GM23338 (cell line): ENCODE results near the gene LRRC73. TPM values are rescaled to one million over a fixed set of nuclear protein-coding genes. Genes with fewer than 3 reads are reported as not detected.

ENCODE experiments used
- ATAC-seq: fragments of 200-7000 bp; cut with Tn5 transposase; 3 replicates; pipeline ENCODE4 v1.9.1; 2020
- DNase-seq: peaks from one replicate; pipeline ENCODE4 v3.0.0-alpha.2; 2015; ENCODE audit warnings: low spot score
- H2AFZ ChIP-seq: fragments of 200-600 bp; sonication (generic); 2 replicates; pipeline ENCODE4 v1.8.0; 2016; ENCODE audit warnings: antibody characterized with exemption, mild to moderate bottlenecking, moderate library complexity
- H3F3A ChIP-seq: fragments of 200-600 bp; sonication (generic); replicated peaks from 2 replicates; pipeline ENCODE4 v1.8.0; 2017; ENCODE audit warnings: antibody characterized with exemption, mixed run types, low read depth
- H3K27ac ChIP-seq: fragments of 200-600 bp; sonication (generic); 2 replicates; pipeline ENCODE4 v1.6.1; 2016; ENCODE audit warnings: low read depth
- H3K27me3 ChIP-seq: fragments of 200-600 bp; sonication (generic); 2 replicates; pipeline ENCODE4 v1.8.0; 2016; ENCODE audit warnings: mild to moderate bottlenecking, mixed run types, moderate library complexity; ENCODE audit not compliant: insufficient read depth
- H3K36me3 ChIP-seq: fragments of 200-600 bp; sonication (generic); 2 replicates; pipeline ENCODE4 v1.8.0; 2016; ENCODE audit warnings: mild to moderate bottlenecking; ENCODE audit not compliant: insufficient read depth
- H3K4me1 ChIP-seq: fragments of 200-600 bp; sonication (generic); 2 replicates; pipeline ENCODE4 v1.8.0; 2016; ENCODE audit warnings: mild to moderate bottlenecking, moderate library complexity; ENCODE audit not compliant: insufficient read depth
- H3K4me2 ChIP-seq: fragments of 200-600 bp; sonication (generic); 2 replicates; pipeline ENCODE4 v1.7.1; 2017; ENCODE audit warnings: mixed run types
- H3K4me3 ChIP-seq: fragments of 200-600 bp; sonication (generic); 2 replicates; pipeline ENCODE4 v1.6.1; 2016; ENCODE audit warnings: mixed run types
- H3K79me2 ChIP-seq: fragments of 200-600 bp; sonication (generic); replicated peaks from 2 replicates; pipeline ENCODE4 v1.8.0; 2017; ENCODE audit warnings: mild to moderate bottlenecking; ENCODE audit not compliant: insufficient read depth
- H3K9me2 ChIP-seq: fragments of 200-600 bp; sonication (generic); 2 replicates; pipeline ENCODE4 v1.8.0; 2017; ENCODE audit not compliant: insufficient read depth
- H4K20me1 ChIP-seq: fragments of 200-600 bp; sonication (generic); replicated peaks from 2 replicates; pipeline ENCODE4 v1.8.0; 2017; ENCODE audit warnings: mild to moderate bottlenecking; ENCODE audit not compliant: insufficient read depth
- H3K27ac Mint-ChIP-seq: 2 replicates; pipeline ENCODE4 v1.8.0; 2020; ENCODE audit warnings: inconsistent platforms, mild to moderate bottlenecking, moderate library complexity, mixed read lengths
- H3K27me3 Mint-ChIP-seq: 3 replicates; pipeline ENCODE4 v1.8.0; 2022; ENCODE audit warnings: low read depth, mild to moderate bottlenecking, moderate library complexity, mixed read lengths, inconsistent platforms; ENCODE audit not compliant: insufficient read depth, poor library complexity
- H3K36me3 Mint-ChIP-seq: 3 replicates; pipeline ENCODE4 v1.8.0; 2021; ENCODE audit warnings: low read depth, mild to moderate bottlenecking, inconsistent platforms, moderate library complexity, mixed read lengths
- H3K4me1 Mint-ChIP-seq: 3 replicates; pipeline ENCODE4 v1.8.0; 2020; ENCODE audit warnings: mild to moderate bottlenecking, inconsistent platforms, mixed read lengths
- H3K4me3 Mint-ChIP-seq: 3 replicates; pipeline ENCODE4 v1.8.0; 2021; ENCODE audit warnings: moderate library complexity, mild to moderate bottlenecking, inconsistent platforms, mixed read lengths
- H3K9me3 Mint-ChIP-seq: 3 replicates; pipeline ENCODE4 v1.8.0; 2020; ENCODE audit warnings: moderate library complexity, mild to moderate bottlenecking, inconsistent platforms, mixed read lengths
- CREB1 ChIP-seq: fragments of 250-450 bp; sonication (Bioruptor Pico); IDR thresholded peaks from 2 replicates; pipeline ENCODE4 v1.5.0; 2020; ENCODE audit warnings: low read depth, mild to moderate bottlenecking, moderate library complexity
- CTCF ChIP-seq, 2 experiments: fragments of 200-600 bp in 1 of 2; sonication (generic) in 1 of 2; conservative IDR thresholded peaks; 2 replicates each; pipeline versions ENCODE4 v1.5.1 to v1.6.1; 2016 to 2017; ENCODE audit warnings: antibody characterized with exemption in 2 of 2, low read depth in 2 of 2, mild to moderate bottlenecking in 2 of 2, moderate library complexity in 1 of 2
- ETS1 ChIP-seq: IDR thresholded peaks from 2 replicates; pipeline ENCODE4 v1.6.1; 2016; ENCODE audit warnings: antibody characterized with exemption
- EZH2 ChIP-seq: fragments of 200-600 bp; sonication (generic); IDR thresholded peaks from one replicate; pipeline ENCODE4 v1.8.0; 2017; ENCODE audit warnings: antibody characterized with exemption, mild to moderate bottlenecking, low read depth; ENCODE audit not compliant: unreplicated experiment
- EZH2phosphoT487 ChIP-seq: fragments of 200-600 bp; sonication (generic); IDR thresholded peaks from one replicate; pipeline ENCODE4 v1.8.1; 2018; ENCODE audit warnings: antibody characterized with exemption; ENCODE audit not compliant: unreplicated experiment
- JUNB ChIP-seq: IDR thresholded peaks from one replicate; pipeline ENCODE4 v1.6.1; 2016; ENCODE audit warnings: antibody characterized with exemption; ENCODE audit not compliant: unreplicated experiment
- NANOG ChIP-seq: IDR thresholded peaks from 2 replicates; pipeline ENCODE4 v1.6.1; 2016; ENCODE audit warnings: antibody characterized with exemption, borderline replicate concordance
- POLR2AphosphoS5 ChIP-seq: IDR thresholded peaks from 2 replicates; pipeline ENCODE4 v1.6.1; 2016; ENCODE audit warnings: antibody characterized with exemption, low read depth
- REST ChIP-seq: IDR thresholded peaks from one replicate; pipeline ENCODE4 v1.6.1; 2018; ENCODE audit warnings: antibody characterized with exemption; ENCODE audit not compliant: unreplicated experiment
- STAT1 ChIP-seq: IDR thresholded peaks from one replicate; pipeline ENCODE4 v1.6.1; 2016; ENCODE audit warnings: antibody characterized with exemption; ENCODE audit not compliant: unreplicated experiment
- ZNF114 ChIP-seq: fragments of 250-450 bp; sonication (Bioruptor Pico); IDR thresholded peaks from 2 replicates; pipeline ENCODE4 v1.5.0; 2020; ENCODE audit warnings: mild to moderate bottlenecking, moderate library complexity
- polyA plus RNA-seq: library from polyadenylated mRNA; unstranded; fragments of >200 nt; fragmentation: Nextera tagmentation; extraction: Ambion mirVana; gene quantifications from 2 replicates; pipeline ENCODE4 v1.2.1, GENCODE V29; 2016
- total RNA-seq: library from RNA; depleted of rRNA; stranded (reverse); fragments of >200 nt; shearing (Covaris generic); gene quantifications from 2 replicates; pipeline ENCODE4 v1.2.3, GENCODE V29; 2014

The LRRC73 gene
- total and polyA plus RNA-seq, 2 experiments from 2014 or later: 0.26 to 0.59 TPM

- no peaks in the 10 kb centered on the region for H3K36me3 ChIP-seq
- no peak overlapping the region for H3K4me3 Mint-ChIP-seq
- H3K4me1 ChIP-seq: 0 out of 2 replicates have a peak, but pooled peaks cover under 1% of the 10 kb centered on the region
- H3K27me3 Mint-ChIP-seq: peaks cover 37% of the 10 kb centered on the region
- no peak overlapping the region for H3K4me3 ChIP-seq
- no peak overlapping the region for H2AFZ ChIP-seq
- peaks cover 36% of the 10 kb centered on the region for H3K36me3 Mint-ChIP-seq
- H3K9me3 Mint-ChIP-seq: peaks cover 3% of the 10 kb centered on the region; the same call in 2 of the 3 replicates
- no peaks in the 10 kb centered on the region for H3K79me2 ChIP-seq
- no peaks in the 10 kb centered on the region; the same call in 1 of the 2 replicates for H4K20me1 ChIP-seq
- no peak overlapping the region for H3K27ac ChIP-seq
- H3F3A ChIP-seq: peaks cover 7% of the 10 kb centered on the region
- H3K27me3 ChIP-seq: peaks cover 26% of the 10 kb centered on the region
- peak; percentile 45 for DNase-seq
- H3K4me1 Mint-ChIP-seq: peaks cover 13% of the 10 kb centered on the region
- no peak for ATAC-seq
- no peak overlapping the region for H3K4me2 ChIP-seq
- TF ChIP-seq EZH2: no peak
- TF ChIP-seq CTCF (conservative IDR thresholded peaks at IDR 0.05; ENCODE audit: low read depth in 2 of 2): peak; percentile 10 to 54; a peak in 2 of 4 replicates
- no peak overlapping the region for H3K27ac Mint-ChIP-seq
- H3K9me2 ChIP-seq: no peaks in the 10 kb centered on the region
Observed at GRCh38 chr6:43505718-43506117, 4.4 kb downstream of the LRRC73 start.

- Mint-ChIP-seq H3K27me3 (peaks cover 33% of the 10 kb centered on the region), H3K4me1 (peaks cover 12% of the 10 kb centered on the region), H3K36me3 (peaks cover 43% of the 10 kb centered on the region), H3K4me3 (no peak overlapping the region), H3K27ac (no peak overlapping the region), H3K9me3 (peaks cover 3% of the 10 kb centered on the region; the same call in 2 of the 3 replicates)
- Histone ChIP-seq H3K27ac (no peak overlapping the region), H4K20me1 (peaks cover 4% of the 10 kb centered on the region), H3F3A (peaks cover 7% of the 10 kb centered on the region), H3K9me2 (no peaks in the 10 kb centered on the region), H3K79me2 (no peaks in the 10 kb centered on the region), H3K27me3 (peaks cover 26% of the 10 kb centered on the region), H3K4me2 (no peak overlapping the region), H2AFZ (no peak overlapping the region), H3K4me3 (no peak overlapping the region), H3K36me3 (no peaks in the 10 kb centered on the region), H3K4me1 (no peaks in the 10 kb centered on the region)
- TF ChIP-seq EZH2 (no peak), ZNF114 (no peak), EZH2phosphoT487 (no peak), JUNB (no peak), CREB1 (no peak), NANOG (no peak), STAT1 (no peak), CTCF (conservative IDR thresholded peaks at IDR 0.05; ENCODE audit: low read depth in 2 of 2) (no peak), ETS1 (no peak), POLR2AphosphoS5 (no peak), REST (no peak)
- DNase-seq: no peak
- ATAC-seq: no peak
Observed at GRCh38 chr6:43504756-43505593, 5.2 kb downstream of the LRRC73 start.
